LoVo (cell line): ENCODE results near the gene PRKCA.
"Not testable (repeated sequence)": the region's sequence is repeated elsewhere in the genome, so short reads cannot be mapped to it uniquely, and the experiment has no call there.

ENCODE experiments used
- DNase-seq: peaks from one replicate; pipeline ENCODE4 v3.0.0-alpha.2; 2016; ENCODE audit warnings: low spot score

The PRKCA gene

DNA sequence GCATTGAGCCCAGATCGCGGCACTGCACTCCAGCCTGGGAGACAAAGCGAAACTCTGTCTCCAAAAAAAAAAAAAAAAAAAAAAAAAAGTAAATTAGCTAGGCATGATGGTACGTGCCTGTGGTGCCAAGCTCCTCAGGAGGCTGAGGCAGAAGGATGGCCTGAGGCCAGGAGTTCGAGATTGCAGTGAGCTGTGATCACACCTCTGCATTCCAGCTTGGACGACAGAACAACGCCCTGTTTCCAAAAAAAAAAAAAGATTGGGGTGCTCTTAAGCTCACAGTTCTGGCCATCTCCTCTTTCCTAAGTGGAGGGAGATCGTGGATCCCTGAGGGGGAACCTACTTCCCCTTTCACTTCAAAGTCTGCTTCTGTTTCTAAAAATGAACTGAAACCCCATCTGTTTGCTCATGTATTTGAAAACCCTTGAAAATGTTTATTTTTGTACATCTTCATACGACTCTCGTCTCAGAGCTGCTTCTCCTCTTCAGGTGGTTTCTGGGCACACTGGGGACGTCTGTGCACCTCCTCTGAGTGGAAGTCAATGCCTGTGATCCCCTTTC is 138.8 kb downstream of the PRKCA start:
- DNase-seq, result no peak

DNA sequence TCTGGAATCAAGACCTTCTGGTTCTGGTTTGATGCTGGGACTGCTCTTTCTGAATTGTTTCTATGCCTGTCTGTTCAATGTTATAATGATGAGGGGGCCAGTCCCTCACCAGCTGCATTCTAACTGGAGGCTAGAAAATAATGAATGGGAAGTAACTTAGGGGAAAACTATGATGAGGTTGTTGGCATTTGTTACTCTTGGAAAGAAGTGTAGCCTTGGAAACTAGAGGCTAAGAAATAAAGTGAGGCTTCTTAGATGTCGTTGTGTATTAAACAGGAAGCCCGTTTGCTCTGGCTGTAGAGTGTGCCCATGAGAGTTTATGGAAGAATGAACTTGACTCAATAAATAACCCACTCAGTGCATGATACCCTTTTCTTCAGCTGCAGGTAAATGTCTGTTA is 140.8 kb downstream of the PRKCA start:
- no peak for DNase-seq

DNA sequence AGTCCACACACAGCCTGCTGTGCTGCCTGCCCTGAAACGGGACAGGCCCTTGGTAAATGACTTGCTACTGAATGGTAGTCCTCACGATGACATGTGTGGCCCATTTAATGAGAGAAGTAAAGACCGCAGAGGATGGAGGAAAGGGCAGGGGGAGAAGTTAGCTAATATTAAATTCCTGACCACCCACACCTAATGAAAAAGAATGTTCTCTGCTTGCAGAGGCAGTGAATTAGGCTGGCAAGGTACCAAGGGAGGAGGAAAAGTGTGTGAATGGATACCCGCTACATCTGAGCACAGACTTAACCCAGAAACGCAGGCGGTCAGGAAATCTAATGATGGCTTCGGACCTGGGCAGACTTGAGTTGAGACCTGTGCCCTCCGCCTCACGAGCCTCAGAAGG is 141.2 kb downstream of the PRKCA start:
- no peak for DNase-seq

GRCh38 chr17:66444031-66444430 is 141.6 kb downstream of the PRKCA start:
- no peak for DNase-seq

DNA sequence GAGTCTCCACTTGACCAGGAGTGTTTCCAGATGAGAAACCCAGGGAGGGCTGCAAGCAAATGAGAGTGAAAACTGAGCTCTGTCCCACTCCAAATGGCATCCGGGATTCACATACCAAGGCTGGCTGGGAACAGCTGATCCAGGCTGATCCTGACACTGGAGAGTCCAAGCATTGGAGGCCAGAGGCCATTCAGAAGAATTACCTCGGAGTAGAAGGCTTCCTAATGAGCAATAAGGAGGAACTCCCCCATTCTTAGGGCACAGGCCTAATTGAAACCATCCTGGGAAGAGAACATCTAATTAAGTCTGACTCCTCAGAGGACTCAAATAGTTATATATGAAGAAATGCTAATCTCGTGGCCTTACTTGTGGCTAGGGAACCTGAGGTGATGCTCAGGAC is 142.8 kb downstream of the PRKCA start:
- no peak for DNase-seq

DNA sequence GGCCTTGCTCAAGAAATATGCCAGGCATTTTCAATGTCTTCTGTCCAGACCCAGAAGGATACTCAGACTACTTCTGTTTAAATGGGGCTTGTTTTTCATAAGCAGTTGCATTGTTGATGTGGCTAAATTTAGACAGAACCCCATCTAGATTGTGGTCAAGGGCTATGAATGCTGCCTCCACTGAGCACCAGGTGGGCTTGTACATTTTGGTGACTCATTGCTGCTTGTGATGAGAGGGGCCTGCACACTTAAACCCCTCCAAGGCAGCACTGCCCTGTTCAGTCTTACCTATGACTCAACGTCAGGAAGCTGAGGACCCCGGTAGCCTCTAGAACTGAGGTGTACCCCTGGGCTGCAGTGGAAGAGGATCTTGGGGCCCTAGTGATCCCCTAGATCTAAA is 144.0 kb downstream of the PRKCA start:
- DNase-seq, result no peak

DNA sequence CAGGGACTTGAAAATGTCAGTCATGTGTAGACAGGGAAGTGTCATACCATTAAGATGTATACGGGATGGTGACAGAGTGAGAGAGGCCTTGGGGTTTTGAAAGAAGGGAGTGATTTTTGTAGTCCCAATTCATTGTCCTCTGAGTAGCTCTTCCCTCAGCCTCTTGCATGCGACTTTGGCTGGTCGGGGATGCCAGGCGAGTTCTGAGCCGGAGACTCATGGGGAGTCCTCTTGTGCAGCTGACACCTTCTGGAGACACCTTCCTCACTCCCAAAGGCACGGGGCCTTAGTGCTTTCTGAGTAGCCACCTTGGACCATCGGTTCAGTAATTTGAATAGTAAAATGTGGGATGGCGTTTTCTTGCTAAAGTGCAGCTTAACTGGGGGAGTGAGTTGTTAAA is 144.7 kb downstream of the PRKCA start:
- no peak for DNase-seq

- DNase-seq, result no peak
These were observed 145.7 kb downstream of the PRKCA start for GRCh38 chr17:66448026-66448639.

DNA sequence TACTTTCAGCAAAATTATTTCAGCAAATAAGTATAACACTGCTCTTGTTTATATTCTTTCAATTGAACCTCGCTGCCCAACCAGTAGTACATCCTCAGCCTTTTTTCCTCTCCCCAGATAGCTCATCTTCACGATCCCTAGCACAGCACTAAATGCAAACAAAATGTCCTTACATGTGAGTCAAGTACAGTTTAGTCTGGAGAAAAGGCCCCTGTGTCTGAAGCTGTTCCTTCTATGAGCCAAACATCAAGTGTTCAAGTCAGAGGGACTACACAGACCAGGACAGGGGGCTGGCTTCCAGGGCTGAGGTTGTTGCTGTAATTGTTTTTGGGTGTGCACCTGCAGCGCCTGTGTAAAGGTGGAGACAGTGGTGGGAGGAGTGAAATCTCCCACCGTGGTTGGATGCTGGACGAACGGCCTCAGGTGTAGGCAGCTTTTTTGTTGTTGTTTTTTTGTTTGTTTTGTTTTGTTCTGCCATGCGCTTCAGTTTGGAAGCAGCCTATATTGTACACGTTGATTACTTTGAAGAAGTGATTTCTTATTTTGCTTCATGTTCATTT is 147.1 kb downstream of the PRKCA start:
- DNase-seq, result no peak

GRCh38 chr17:66450008-66450851 is 147.8 kb downstream of the PRKCA start:
- no peak for DNase-seq

DNA sequence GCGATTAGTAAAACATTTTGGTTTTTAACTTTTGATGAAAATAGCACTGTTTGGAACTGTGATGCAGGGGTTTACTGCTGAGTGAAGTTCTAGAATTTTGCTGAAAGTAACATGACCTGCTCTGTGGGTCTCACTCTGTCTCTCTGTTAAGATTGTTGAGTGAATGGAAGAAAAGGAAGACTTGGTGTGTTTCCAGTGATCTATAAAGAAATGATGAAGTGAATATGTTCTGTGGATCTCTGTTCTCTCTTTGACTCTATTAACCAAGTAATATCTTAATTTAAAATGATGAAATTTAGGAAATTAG is 148.4 kb downstream of the PRKCA start:
- no peak for DNase-seq

DNA sequence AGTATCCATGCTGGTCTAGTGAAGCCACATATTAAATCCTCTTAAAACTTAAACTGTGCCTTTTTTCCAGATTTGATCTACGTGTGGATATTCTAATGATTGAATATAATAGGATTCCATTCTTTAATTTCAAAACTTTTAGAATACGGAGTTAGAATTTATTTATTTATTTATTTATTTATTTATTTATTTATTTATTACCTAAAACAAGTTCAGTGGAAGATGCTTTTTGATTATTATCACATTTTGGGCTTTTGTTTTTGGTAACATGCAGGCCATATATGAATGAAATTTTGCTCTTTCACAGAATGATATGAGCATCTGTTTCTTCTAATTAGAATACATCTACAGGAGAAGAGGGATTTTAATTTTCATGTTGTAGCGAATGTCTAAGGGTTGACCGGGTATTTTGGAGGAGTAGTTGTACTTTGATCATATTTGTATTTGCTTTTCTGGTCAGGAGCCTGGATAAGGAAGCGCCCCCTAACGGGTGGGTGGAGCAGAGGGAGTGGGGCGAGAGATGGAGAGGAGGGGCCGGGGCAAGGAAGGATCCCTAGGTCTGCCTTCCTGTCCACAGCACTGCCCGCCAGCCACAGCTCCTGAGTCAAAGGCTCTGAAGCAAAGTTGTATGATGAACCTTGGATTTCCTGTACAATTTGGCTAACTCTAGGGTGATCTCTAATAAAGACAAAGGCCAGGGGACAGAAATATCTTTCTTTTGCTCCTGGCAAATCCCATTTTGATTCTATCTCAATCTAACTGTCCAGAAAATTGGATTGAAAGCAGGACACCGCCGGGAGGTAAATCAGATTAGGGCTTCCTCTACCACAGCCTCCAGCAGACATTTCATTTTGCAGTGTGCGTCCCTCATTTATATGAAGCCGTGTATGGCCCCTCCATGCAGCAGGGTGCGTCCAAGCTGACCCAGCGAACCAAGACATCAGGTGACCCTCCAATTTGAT is 149.1 kb downstream of the PRKCA start:
- DNase-seq, result no peak

DNA sequence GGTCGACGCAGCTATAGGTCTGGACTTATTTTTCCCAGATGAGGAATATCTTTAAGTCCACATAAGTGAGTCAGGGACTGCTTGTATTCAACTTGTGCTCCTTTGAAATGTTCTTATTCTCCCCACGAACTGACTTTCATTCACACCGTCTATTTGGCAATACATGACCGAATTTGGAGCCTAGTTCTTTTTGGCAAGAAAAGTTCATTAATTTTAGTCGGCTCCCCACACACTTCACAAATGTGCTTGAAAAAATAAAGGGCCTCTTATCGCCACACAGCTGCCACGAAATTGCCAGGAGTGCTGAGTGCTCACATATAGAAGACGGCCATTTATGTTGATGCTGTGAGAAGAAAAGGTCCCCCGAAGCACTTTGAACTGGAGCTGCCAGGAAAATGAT is 152.6 kb downstream of the PRKCA start:
- no peak for DNase-seq

- not testable (repeated sequence) for DNase-seq
These were observed 155.1 kb downstream of the PRKCA start for GRCh38 chr17:66457499-66457898.

GRCh38 chr17:66458782-66459181 is 156.4 kb downstream of the PRKCA start:
- DNase-seq, result no peak

DNA sequence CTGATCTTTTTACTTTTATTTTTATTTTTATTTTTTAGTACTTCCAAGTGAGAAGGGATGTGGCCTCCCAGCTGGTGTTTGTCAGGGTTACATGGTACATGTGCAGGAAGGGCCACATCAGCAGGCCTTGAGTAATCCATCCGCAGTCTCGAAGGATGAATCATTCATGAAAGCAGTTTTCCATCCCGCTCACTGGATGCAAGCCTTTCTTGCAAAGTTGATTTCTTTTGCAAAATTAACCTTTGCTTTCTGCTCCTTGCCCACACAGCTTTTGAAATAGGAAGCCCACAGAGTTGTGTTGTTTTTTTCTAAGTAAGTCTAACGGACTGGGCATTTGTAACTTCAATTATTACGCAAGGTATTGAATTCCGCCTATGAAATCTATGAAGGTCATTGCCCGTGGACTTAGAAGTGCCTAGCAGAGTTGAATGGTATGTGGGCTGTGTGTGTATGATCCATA is 157.4 kb downstream of the PRKCA start:
- DNase-seq, result no peak

DNA sequence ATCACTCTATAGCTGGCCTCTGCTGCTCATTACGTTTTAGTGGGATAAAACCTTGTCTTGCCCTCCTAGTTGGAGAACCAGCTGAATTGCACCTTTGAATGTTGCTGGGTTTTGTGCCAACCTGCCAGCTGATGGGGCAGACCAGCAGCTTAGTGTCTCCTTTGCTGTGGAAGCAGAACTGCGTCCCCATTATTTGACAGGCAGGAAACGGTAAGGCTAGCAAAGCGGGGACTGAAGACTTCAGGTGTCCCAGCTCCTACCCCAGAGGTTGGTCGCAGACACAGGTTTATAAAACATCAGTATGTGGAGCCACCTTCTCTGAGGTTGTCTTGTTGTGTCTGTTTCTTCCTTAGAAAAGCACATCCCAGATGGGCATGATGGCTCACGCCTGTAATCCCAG is 158.1 kb downstream of the PRKCA start:
- no peak for DNase-seq

GRCh38 chr17:66461343-66461995 is 159.1 kb downstream of the PRKCA start:
- no peak for DNase-seq

- DNase-seq, result no peak
These were observed 159.6 kb downstream of the PRKCA start for GRCh38 chr17:66462010-66462409.

DNA sequence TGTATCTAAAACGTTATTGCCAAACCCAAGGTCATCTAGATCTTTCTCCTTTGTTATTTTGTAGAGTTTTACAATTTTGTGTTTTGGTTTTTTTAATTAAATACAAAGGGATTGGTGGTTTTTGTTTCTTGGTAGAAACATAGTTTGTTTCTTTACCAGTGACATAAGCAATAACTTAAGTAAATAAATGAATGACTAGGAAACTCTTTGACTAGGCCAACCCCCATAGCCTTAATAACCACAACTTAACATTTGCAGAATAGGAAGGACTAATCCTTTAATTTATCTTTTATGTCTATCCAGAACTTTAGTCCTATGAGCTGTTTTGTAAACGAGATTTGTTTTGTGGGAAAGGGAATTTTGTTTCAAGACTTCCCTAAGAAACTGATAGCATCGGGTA is 162.5 kb downstream of the PRKCA start:
- no peak for DNase-seq

DNA sequence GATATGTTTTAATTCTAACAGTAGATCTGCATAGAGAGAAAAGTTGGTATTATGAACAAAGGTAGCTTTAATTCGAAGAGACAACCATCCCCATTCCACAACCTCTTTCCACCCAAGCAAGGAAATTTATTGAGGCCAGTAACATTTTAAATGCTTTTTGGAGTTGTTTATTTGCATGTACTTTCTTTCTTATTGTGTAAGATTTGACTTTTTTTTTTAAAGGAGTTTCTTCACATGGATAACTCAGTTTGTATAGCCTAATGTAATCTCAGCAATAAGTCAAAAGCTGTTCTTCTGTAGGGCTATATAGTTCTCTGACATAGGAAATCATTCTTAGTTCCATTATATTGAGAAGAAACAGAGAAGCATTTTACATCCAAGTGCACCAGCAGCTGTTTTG is 163.3 kb downstream of the PRKCA start:
- no peak for DNase-seq
